Right ventricle myocardium inferior (tissue), 1 donor: ENCODE data around the gene SDSL. TPM values are rescaled to one million over a fixed set of nuclear protein-coding genes. Genes with fewer than 3 reads are reported as not detected.
A peak's percentile ranks its signal among the peaks of the same experiment; 100 is the strongest.

Experiments
- ATAC-seq: fragments of 200-7000 bp; cut with Tn5 transposase; one replicate; pipeline ENCODE4 v1.9.1; 2020; ENCODE audit warnings: mild to moderate bottlenecking, moderate library complexity
- DNase-seq: peaks from one replicate; pipeline ENCODE4 v3.0.0; 2021; ENCODE audit errors: missing footprints
- intact Hi-C: fragments of 100-400 bp; cut with DNase I; formaldehyde crosslinking; loops from one replicate; pipeline ENCODE4 v1.11.0; 2022
- total RNA-seq: library from RNA; stranded (reverse); fragmentation: NEBNext Ultra II Directional; extraction: Animal tissue kit (Norgen Biotek cat#: 25700); gene quantifications from one replicate; pipeline ENCODE4 v1.2.1, GENCODE V29; 2021
- donor health status: DM: no; HTN: yes; CAD: no; lungs with severe emphysema.

SDSL gene
- total RNA-seq, 1 donor from 2014 or later = 8.5 TPM

DNA sequence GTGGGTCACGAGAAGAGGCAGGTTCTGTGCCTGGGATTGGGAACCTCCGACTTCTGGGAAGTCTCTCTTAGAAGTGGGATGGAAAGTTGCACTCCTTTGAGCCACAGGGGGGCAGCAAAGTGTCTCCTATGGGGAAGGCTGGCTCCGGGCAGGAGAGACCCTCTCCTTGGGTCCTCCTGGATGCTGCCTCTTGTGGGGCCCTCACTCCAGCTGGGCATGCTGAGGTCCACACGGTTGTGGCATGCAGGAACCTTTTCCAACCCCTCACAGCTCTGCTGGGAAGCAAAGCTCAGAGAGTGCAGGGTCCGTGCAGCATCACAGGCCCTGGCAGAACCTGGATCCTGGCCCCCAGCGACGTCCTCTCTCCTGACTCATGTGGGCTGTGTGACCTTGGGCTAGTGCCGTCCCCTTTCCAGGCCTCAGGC is 17.4 kb downstream of the SDSL start:
- DNase-seq (no peak), ATAC-seq (no peak)
- intact Hi-C loops = no loop called here

DNA sequence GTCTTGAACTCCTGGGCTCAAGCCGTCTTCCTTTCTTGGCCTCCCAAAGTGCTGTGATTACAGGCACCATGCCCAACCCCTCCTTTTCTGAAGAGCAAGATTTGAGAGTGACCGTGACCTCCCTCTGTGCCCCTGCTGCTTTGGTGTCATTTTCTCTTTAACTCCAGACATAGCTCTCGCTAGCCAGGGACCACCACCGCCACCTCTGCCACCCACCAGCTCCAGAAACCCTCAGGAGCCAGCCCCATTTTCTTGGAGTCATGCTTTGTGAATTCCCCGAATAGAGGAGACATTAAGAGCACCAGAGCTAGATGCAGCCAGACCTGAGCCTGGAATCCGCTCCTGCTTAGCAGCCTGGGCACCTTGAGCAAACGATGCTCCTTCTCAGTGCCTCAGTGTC is 18.2 kb downstream of the SDSL start:
- intact Hi-C loops = no loop called here
- DNase-seq (no peak), ATAC-seq (no peak)

DNA sequence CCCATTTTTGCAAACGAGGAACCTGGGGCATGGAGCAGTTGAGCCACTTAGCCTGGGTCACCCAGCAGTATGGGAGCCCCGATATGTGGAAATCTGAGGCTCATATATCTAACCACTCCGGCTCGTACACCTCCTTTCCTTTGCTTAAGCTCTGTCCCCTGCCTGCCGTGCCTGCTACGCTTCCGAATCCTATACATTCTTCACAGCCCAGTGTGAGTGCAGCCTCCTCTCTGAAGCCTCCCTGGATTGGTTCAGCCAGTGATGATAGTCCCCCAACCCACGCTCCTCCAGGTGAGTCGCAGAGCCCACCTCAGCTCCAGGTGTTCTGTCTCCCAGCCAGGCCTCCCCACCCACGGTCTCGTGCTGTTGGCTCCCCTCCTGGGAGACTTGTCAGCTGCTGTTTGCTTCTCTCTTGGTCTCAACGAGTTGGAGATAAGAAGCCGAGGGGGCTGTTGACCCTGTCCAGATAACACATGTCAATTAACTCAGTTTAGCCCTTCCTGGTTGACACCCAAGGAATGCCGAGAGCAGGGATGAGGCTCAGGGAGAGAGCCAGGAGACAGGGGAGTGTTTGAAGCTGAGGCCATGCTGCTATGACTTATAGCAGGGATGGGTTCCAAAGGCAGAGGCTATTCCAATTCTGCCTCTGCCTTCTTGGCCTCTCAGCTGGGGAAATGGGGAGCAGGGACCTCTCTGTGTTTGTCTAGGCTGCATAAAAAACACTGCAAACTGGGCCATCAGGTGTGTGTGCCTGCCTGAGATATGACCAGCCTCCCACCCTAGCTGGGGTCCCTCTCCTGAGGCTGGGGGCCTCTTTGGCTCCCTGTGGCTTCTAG is 19.0 kb downstream of the SDSL start:
- no peak for ATAC-seq
- no peak for DNase-seq
- intact Hi-C loops = no loop called here

DNA sequence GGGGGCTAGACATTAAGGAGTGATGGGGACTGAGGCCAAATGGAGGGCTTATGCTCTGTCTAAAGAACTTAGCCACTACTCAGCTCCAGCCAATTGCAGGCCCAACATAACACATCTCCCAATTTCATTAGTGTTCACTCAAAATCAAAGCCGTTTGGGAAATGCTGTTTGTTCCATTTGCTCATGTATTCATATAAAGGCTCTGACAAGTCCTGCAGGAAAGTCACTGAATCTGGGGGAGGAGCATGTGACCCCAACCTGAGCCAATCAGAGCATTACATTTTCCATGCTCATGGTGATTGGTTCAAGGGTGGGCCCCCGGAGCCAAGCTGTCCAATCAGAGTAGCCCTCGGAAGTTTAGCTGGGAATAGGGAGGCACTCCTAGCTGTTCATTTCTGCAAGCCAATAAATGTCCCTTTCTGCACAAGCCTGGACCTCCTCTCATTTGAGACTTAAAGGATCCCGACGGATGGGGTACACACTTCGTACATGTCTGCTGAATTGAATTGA is 20.9 kb downstream of the SDSL start:
- DNase-seq (no peak), ATAC-seq (no peak)
- intact Hi-C loops = no loop called here

DNA sequence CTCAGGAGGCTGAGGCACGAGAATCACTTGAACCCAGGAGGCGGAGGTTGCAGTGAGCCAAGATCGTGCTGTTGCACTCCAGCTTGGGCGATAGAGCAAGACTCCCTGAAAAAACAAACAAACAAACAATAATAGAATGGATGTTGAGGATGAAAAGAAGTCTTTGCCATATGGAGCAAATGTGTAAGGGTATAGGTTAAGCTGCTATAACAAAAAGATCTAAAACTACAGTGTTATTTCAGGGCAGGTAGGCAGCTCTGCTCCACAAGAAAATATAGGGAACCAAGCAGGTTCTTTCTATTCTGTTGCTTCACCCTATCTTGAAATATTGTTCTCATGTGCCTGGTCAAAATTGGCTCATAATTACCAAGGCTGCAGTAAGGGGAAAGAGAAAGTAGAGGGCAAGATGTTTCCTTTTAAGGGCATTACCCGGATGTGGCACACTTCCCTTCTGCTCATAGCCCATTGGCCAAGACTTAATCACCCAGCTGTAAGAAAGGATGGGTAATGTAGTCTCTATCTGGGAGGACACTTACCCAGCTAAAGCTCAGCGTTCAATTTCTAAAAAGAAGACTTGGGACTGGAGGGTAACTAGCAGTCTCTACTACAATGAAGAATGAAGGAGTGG is 23.5 kb downstream of the SDSL start:
- no peak for DNase-seq
- no peak for ATAC-seq
- intact Hi-C loops = no loop called here

DNA sequence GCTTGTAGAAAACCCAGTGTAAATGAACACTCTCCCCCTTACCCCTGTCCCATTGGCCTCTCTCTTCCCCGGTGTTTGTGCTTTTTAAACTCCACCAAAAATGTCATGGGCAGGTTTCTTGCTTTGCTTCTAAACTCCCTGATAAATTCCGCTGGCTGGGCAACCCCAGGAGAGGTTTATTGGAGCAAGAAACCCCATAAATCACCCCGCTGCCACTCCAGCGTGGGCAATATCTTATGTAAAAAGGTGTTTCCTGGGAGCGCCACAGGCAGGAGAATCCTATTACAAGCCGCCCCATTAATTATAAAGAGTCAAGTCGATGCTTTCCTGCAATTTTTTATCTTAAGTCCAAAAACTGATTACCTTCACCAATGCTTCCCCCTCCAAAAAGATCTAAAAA is 26.7 kb downstream of the SDSL start:
- DNase-seq (no peak), ATAC-seq (no peak)
- intact Hi-C loops = no loop called here

DNA sequence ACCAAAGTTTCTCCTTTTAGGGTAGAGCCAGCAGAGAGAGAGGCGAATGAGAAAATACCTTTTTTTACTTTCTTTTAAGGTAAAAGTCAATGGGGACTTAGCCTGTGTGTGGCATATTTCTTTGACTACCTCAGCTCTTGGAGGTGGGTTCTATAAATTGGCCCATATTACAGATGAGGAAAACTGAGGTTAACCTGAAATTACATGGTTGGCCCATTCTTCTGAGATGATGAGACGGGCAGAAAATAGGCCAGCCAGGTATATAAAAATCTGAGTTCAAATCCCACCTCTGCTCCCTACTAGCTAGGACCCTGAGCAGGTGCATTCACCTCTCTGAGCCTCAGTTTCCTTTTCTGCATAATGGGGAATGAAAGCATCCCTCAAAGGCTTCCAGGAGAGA is 27.1 kb downstream of the SDSL start:
- DNase-seq (no peak), ATAC-seq (no peak)
- intact Hi-C loops = no loop called here

DNA sequence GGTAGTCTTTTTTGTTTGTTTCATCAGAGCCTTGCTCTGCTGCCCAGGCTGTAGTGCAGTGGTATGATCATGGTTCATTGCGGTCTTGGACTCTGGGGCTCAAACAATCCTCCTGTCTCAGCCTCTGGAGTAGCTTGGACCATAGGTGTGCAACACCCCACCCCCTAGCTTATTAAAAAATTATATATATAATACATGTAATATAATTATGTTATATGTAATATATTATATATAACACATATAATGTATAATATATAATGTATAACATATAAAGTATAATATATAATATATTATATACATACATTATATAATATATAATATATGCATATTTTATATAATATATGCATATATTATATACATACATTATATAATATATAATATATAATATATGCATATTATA is 27.7 kb downstream of the SDSL start:
- no peak for DNase-seq
- intact Hi-C loops = no loop called here
- ATAC-seq = no peak

DNA sequence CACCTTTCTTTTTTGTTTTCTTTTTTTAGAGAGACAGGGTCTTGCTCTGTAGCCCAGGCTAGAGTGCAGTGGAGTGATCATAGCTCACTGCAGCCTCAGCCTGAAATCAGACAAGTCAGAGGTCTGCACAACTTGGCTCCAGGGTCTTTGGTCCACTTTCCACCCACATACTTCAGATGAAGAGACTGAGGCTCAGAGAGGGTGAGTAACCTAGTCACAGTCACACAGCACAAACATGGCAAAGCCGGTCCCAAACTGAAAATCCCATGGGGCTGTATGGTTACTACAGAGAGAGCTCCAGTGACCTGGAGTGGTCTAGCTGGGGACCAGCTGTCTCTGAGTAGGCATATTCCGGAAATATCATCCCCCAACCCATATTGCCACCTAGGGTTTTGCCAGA is 30.3 kb downstream of the SDSL start:
- intact Hi-C loops = no loop called here
- ATAC-seq (no peak), DNase-seq (no peak)

DNA sequence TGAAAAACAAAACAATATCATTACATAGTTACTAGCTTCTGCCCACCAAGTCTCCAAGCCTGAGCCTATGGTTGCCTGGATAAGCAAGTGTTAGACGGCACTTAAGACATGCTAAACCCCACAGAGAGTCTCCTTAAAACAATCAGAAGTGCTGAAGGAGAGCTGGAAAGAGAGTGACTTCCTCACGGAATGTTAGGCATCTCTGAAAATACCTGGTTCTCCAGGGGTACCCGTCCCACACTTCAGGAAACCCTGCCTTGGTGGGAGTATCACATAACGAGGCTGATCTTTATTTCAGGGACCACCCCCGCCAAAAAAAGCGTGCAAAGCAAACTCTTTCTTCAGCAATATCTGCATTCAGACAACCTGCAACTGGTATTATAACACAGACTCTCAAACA is 31.1 kb downstream of the SDSL start:
- DNase-seq (no peak), ATAC-seq (no peak)
- intact Hi-C loops = no loop called here

DNA sequence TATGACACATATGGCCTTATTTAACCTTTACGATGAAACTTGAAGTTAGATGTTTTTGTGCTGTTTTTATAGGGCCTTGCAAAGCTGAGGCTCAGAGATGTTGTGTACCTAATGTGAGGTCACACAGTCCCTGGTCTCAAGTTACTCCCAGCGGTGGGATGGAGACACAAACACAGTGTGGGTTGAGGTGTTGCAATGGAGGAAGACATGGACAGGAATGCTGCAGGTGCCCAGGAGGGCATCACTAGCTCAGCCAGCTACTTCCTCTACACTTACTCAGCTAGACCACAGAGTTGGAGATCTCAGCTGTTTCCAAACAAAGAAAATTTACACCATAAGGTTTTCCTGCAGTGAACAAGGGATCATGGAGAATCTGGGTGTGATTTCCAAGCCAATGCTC is 34.0 kb downstream of the SDSL start:
- DNase-seq (no peak), ATAC-seq (no peak)
- intact Hi-C loops = no loop called here

DNA sequence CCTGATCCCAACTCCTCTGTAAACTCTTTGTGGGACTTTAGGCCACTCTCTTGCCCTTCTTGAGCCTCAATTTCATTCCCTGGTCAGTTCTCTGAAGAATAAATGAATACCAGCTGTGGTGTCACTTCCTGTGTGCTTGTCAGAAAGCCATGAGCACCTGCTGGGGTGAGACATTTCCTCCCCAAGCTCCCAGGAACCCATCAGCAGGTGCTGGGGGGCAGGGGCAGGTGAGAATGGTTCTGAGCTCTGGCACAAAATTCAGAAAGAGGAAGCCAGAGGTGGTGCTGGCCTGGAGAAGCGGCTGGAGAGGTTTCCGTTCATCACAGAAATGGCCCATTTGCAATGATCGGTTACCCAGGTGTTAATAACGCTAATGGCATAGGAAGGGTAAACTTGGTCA is 34.6 kb downstream of the SDSL start:
- intact Hi-C loops = no loop called here
- no peak for ATAC-seq

DNA sequence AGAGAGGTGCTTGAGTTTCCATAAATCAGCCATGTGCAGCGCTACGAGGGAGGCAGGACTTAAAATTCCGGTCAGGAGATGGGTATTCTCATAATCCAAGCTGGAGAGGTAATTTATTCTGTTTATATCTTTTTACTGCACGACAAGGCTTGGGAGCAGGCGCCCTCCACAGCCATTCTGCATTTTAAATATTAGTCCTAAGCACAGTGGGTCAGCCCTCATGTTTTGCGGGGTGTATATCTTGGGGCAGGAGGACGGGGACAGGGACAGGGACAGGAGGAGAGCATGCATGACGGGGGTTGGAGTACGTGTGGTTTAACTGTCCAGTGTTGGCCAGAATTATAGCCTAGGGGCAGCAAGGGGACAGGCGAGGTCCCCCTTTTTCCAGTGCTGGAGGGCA is 35.0 kb downstream of the SDSL start:
- DNase-seq = no peak
- ATAC-seq = no peak
- intact Hi-C loops = no loop called here

More for the DNA sequence above, 34.6 kb downstream of the SDSL start:
- DNase-seq = no peak

DNA sequence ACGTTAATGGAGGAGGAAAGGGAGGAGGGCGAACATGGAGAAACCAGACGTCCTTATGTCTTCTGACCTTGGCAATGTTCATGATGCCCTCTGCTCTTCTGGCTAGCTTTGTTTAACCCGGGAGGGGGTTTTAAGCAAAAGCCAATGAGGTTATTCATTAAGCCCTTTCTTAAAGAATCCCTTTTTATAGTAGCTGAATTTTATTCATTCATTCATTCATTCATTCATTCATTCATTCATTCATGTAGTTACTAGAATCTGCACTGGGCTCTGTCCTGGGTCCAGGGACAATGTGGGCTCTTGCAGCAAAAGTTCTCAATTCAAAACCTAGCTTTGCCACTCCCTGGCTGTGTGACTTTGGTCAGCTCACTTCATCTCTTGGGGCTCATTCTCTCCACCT is 35.5 kb downstream of the SDSL start:
- no peak for DNase-seq
- ATAC-seq = no peak

DNA sequence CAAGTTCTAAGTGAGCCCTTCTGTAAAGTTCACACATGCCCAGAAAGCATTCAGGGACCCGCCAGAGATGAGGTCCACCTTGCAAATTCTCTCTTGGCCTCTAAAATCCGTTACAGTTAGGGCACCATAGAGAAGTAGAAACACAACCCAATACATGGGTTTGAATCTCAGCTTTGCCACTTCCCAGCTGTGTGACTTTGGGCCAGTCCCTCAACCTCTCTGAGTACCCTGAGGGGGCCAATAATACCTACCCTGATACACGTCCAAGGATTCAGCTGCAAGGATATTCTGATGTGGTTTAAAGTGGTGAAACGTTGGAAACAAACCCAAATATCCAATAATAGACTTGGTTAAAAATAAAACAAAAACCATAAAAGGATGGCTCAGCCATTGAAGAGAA is 37.8 kb downstream of the SDSL start:
- DNase-seq (no peak), ATAC-seq (no peak)
- intact Hi-C loops = no loop called here

More for the DNA sequence above, 35.5 kb downstream of the SDSL start:
- intact Hi-C loops = no loop called here

DNA sequence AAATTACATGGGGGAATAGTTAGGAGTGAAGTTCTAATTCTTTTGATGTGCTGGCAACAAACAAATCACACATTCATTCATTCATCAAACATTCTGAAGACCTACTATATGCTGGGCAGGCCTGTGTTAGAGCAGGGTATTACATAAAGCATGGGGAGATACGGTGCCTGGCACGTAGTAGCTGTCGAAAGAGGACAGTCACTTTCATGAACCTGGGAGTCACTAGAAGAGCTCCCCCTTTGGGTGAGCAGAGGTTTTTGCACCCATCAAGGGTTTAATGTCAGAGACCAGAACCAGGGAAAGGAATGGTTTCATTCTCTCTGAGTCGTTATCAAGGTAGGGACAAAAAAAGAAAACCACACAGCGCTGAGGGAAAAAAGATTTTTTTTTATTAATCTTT is 39.5 kb downstream of the SDSL start:
- DNase-seq = no peak
- intact Hi-C loops = loop anchor here (1.0 kb wide), 1 partner anchor 452 kb away; no protein-coding TSS in a partner anchor
- no peak for ATAC-seq

DNA sequence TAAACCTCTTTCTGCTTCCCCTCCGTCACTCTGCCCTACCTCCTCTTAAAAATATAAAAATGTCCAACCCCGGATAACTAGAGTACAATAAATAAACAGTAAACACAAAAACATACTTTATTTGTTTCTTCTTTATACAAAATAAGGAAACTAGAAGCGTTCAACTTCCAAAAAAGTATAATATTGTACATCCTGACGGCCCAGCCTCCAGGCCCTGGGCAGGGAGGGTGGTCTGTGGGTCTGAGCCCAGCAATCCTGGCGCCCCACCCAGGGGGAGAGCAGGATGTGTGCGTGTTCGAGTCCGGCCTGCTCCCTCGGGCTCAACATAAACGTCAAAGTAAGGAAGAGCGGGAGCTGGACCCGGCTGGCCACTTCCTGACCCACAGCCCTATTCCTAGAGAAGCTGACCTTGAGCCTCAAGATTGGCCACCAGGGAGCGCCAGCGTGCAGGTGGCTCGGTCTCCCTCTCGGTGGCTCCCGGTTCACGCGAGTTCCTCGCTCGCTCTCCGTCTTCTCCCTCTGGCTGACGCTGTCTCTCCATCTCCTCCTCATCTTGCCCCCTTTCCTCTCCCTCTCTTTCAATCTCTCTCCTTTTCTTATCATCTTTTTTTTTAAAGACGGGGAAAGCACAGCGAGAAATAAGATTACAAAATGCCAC is 40.1 kb downstream of the SDSL start:
- peak; percentile 85 for ATAC-seq
- peak; percentile 90 for DNase-seq
- intact Hi-C loops = loop anchor here (1.0 kb wide), 1 partner anchor 451 kb away; no protein-coding TSS in a partner anchor

DNA sequence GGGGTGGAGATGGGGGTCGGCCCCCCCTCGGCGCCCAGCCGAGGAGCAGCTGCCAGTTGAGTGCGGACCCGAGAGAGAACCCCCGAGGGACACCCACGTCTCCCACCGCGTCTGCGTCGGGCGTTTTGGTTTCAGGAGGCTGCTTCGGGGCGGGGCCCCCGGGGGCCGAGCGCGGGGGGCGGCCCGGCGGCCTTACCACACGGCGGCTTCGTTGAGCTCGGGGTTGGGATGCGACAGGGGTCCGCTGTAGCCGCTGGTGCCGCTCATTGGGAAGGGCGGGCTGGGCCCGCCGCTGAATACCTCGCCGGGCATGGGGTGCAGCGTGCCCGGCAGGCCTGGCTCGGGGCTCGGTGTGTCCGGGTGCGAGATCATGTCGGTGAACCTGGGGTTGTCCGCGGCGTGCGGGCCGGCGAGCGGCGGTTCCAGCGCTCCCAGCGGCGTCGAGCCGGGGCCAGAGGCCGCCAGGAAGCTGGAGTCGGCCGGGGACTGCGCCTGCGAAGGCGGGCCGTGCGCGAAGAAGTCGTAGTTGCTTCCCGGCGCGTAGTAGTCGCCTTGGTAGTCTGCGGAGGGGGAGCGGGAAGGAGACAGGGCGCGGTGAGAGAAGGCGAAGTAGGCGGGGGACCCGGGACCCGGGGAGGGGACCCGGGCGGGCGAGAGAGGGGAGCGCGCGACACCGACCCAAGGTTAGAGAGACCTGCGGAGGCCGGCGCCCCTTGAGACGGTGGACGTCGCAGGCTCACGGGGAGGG is 41.0 kb downstream of the SDSL start:
- no peak for DNase-seq
- intact Hi-C loops = loop anchor here (1.0 kb wide), 1 partner anchor 450 kb away; no protein-coding TSS in a partner anchor
- ATAC-seq = no peak
